Activated T-cell treated with anti-CD3 and anti-CD28 coated beads, Interleukin-2, amount 50 U/mL, for 1 hour (primary cell): ENCODE data around the gene WDR70.

ENCODE experiments used
- DNase-seq: peaks from one replicate; pipeline ENCODE4 v3.0.0-alpha.2; 2020

WDR70 gene

GRCh38 chr5:37694867-37695266 lies 315.7 kb downstream of the WDR70 start:
- no peak for DNase-seq

DNA sequence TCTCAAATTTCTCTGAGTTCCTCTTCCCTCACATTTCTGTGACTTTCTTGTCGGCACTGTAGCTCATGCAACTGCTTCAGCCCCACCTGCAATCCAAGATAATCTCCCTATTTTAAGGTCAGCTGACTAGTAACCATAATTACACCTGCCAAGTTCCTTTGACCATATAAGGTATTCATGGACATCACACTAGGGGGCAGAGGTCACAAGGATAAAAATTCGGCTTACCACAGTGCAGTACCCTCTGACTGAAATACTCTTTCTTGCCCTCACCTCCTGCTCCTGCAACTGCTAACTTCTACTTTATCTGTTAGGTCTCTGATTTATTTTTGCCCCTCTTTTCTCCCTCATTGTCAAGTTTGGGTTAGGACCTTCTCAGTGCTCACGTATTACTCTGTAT lies 316.5 kb downstream of the WDR70 start:
- no peak for DNase-seq

DNA sequence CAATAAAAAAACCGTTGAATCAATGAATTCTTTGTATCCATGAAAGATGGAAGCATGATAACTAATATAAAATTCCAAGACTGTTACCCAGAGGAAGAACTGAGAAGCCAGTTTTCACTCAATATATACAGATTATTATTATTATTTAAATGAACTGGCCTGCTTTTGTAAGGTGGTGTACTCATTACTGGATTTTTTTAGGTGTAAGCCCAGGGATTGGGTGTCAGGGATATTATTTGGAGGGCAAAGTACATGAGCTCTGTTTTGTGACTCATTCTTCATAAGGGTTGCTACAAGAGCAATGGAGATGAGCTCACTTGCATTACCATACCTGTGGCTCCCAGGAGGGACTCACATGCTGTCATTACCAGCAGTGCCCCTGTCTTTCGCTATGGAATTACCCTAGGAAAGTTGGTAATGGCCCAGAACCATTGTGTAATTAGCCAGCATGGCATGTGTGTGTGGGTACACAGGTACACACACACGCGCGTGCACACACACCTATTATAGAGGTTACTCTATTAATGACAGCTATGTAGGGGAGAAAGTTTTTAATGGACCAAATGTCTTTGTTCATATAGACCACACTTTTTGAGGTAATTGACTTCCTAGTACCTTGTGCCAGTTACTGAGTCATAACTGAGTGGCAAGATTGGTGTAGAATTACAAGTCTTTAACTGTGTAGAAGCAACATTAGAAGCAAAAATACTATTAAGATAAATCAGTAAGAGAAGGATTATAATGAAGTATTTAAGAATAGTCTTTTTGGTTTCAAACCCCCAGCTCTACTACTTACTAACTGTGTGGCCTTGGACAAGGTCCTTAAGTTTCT lies 317.3 kb downstream of the WDR70 start:
- DNase-seq: no peak

- DNase-seq: no peak
Measured at GRCh38 chr5:37701868-37702267, 322.8 kb downstream of the WDR70 start.

DNA sequence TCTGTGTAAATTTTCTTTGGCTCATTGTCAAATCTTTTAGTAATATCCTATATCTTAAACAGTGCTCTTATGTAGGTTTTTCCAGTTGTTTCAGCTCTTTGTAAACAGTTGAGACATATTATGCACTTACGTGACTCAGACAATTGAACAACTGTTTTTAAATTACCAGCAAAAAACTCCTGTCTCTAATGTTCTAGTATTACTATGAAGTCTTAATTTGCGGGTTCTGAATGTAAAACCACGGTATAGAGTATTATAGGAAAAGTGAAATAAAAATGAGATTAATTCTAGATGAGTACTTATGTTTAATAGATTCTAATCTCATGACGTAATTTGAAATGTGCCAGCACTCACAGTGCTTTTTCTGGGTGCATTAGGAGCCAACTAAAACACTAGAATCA lies 324.7 kb downstream of the WDR70 start:
- DNase-seq: no peak

- DNase-seq: no peak
Measured at GRCh38 chr5:37704406-37704805, 325.3 kb downstream of the WDR70 start.

DNA sequence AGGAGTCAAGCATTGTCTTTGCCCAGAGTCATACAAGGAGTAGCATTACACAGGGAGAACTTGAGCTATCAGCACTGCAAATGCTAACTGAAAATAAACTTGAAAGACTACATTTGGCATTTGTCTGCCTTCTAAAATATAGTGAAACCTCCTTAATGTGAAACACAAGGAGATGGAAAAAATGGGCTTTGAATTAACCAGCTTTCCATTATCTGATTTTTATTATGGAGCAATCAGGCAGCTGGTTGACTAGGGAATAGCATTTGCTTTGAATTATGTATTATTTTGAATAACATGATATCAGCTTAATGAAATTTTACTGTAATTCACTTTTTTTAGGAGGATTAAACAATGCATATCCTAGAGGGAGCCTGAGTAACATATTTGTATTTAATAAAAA lies 329.9 kb downstream of the WDR70 start:
- no peak for DNase-seq

DNA sequence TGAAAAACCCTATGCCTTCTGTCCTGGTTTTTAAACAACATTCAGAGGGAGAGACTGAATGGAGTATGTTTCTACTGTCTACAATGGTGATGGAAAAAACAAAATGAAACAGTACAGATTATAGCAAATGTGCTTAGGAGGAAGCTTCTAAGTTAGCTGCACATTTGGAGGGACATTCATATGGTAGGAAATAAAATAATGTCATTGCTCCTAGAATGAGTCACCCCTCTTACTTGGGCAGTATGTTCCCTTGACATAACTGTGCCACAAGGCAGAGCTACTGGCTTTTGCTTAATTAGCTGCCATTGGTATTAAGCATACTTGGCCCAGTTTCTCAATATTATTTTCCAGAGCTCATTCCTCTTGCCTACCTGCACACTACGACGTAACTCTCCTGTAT lies 331.8 kb downstream of the WDR70 start:
- no peak for DNase-seq

DNA sequence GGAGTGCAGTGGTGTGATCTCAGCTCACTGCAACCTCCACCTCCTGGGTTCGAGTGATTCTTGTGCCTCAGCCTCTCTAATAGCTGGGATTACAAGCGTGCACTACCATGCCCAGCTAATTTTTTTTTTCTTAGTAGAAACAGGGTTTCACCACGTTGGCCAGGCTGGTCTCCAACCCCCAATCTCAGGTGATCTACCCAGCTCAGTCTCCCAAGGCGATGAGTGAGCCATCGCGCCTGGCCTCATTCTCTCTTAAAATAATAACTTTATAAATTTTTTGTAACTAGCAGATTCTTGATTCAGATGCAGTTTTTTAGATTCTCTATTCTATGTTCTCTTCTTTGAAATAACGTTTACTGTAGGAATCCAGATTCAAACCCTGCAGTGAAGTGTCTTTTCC lies 333.6 kb downstream of the WDR70 start:
- DNase-seq: no peak

DNA sequence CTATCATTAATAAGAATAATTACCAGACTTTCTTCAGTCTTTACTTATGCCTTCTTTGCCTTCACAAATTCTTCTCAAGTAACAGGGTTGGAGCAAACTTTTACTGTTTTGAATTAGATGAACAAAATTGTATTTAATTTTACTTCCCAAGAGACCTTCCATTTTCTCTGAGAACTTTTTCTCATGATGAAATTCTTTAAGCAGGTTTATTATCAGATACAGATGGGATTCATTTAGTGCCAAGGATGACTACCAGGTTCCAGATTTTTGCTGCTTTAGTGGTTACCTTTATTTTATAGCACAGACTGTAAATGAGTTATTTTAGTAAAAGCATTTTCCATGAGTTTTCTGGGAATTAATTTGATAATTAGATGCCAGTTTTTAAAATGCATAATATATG lies 335.6 kb downstream of the WDR70 start:
- DNase-seq: no peak

DNA sequence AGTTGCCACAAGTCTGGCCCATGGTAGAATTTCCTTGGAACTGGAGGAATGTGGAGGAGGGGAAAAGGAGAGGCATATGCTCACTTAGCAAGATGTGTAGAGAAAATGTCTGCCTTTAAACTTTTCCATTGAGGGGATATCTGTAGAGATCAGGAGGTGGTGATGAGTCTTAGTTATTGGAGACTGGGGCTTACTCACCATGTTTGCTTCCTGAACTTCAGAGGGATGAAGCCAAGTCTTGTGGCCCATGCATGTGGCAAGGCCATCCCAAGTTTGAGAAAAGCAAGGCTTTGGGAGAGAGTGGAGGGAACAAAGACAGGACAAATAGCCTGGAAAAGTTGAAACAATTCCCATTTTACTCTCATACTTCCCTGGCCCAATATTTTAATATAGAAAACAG lies 336.2 kb downstream of the WDR70 start:
- DNase-seq: no peak

- no peak for DNase-seq
Measured at GRCh38 chr5:37715992-37716391, 336.9 kb downstream of the WDR70 start.

DNA sequence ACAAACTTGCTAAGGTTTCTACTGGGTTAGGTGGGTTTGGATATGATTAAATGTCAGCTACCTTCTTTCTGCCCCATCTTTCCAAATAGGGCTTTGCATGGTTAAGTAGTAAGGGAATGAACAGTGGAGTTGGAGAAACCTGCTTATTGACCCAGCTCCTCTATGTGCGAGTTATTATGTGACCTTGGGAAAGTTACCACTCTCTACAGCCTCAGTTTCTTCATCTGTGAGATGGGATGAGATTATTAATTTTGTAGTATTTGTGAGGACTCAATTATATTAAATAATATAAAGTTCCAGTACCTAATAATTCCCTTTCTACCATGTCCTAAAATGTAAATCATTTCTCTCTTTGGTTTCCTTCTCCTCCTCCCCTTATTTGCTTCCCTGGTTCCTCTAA lies 337.3 kb downstream of the WDR70 start:
- no peak for DNase-seq

DNA sequence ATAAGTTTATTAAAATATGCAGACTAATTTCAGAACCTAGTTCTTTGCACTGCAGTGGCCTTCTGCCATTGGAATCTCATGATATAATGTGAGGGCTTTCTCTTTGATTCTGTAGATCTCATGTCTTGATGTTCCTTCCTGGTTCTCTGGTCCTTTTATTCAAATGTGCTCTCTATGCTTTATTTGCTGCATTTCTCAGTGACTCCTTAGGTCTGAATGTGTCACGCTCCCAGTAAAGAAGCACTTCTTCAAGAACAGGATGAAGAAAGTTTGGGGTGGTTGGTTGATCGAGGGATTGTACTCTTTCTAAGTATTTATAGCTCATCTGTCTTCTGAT lies 338.1 kb downstream of the WDR70 start:
- no peak for DNase-seq

GRCh38 chr5:37717613-37718431 lies 338.7 kb downstream of the WDR70 start:
- DNase-seq: no peak

GRCh38 chr5:37720550-37720952 lies 341.4 kb downstream of the WDR70 start:
- DNase-seq: no peak

DNA sequence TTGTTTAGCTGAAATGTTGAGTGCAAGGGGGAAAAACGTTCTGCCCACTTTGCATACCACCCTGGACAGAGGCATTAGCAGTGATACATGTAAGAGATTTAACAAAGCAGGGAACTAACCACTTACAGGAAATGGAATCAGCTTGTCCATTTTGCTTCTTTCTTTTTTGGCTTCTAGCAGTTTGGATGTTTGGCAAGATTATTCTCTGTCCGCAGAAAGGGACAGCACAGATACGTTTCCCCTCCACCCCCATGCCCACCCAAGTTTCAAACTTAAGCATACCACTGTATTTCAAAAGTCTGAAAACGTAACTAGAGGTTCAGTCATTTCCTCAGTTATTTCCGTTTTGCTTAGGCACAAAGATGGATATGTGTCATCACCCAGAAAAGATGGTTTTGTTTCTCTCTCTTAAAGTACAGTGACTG lies 342.3 kb downstream of the WDR70 start:
- no peak for DNase-seq

- no peak for DNase-seq
Measured at GRCh38 chr5:37722236-37723161, 343.4 kb downstream of the WDR70 start.

DNA sequence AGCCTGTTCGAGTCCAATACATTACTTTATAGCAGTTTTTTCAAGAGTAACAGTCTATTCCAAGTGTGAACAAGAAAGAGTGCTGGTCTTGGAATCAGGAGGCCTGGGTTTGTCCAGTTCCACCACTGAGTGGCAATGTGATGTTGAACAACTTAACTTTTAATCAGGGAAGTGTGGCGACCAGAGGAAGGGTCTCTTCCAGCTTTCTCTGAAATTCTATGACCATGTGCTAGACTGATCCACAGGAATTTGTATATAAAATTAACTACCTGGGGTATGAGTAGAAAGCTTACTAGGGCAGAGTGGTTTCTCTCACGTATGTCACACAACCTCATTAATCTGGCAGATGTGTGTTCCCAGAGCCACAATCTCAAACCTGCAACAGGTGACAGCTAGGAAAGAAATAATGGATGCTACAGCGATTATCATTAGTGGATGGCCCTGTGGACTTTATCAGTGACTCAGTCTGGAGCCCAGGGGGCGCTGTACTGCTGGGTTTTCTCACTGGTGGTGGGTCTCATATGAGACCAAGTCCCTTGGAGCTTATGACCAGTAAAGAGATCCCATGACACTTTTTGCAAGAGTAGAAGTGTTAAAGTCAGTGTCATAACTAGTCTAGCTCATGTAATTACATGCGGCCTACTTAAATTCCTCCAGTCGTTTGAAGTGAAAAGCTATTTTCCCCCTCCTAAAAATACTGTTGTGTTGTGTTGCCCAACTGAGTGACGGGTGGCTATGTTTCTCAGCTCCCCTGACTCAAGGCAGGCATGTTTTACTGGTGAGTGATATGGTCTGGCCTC lies 344.2 kb downstream of the WDR70 start:
- DNase-seq: no peak

GRCh38 chr5:37724395-37725125 lies 345.4 kb downstream of the WDR70 start:
- DNase-seq: no peak

GRCh38 chr5:37725185-37725584 lies 346.1 kb downstream of the WDR70 start:
- DNase-seq: no peak

DNA sequence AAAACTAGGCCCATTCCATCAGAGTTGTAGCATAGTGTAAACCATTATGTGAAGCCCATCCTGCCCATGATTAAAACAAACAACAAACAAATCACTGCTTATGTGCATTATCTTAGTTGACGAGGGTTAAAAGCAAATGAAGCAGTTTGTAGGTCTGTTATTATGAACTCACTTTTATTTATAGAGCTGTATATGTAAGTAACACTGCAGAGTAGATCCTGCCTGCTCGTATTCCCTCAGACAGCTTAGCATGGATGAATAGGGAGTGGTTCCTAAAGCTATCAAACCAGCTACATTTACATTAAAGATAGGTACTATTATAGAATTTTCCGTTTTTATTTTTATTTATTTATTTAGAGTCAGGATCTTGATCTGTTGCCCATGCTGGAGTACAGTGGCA lies 348.1 kb downstream of the WDR70 start:
- DNase-seq: no peak
